ENCODE results near the gene DDRGK1.

GRCh38 chr20:3168079-3168828 is 36.2 kb downstream of the DDRGK1 start:
- TF ChIP-seq CTCF (IDR thresholded peaks at IDR 0.05) (no peak), POLR2A (IDR thresholded peaks at IDR 0.05) (no peak)

Data from tibial nerve (tissue), 3 donors.